Urinary bladder (tissue), 4 donors: ENCODE data around the gene MYO7B. TPM values are rescaled to one million over a fixed set of nuclear protein-coding genes. Genes with fewer than 3 reads are reported as not detected.
"Not testable (repeated sequence)": the region's sequence is repeated elsewhere in the genome, so short reads cannot be mapped to it uniquely, and the experiment has no call there.

ENCODE experiments used
- DNase-seq: peaks from one replicate; pipeline ENCODE4 v3.0.0-alpha.2; 2015; ENCODE audit errors: extremely low spot score
- H3K27ac ChIP-seq: one replicate; pipeline ENCODE4 v1.5.1; 2013; ENCODE audit warnings: low read depth, mild to moderate bottlenecking, moderate library complexity
- H3K36me3 ChIP-seq: one replicate; pipeline ENCODE4 v1.6.1; 2013; ENCODE audit warnings: mild to moderate bottlenecking, moderate library complexity; ENCODE audit not compliant: insufficient read depth
- H3K4me1 ChIP-seq: one replicate; pipeline ENCODE4 v1.6.1; 2013; ENCODE audit warnings: mild to moderate bottlenecking, moderate library complexity; ENCODE audit not compliant: insufficient read depth
- H3K4me3 ChIP-seq: one replicate; pipeline ENCODE4 v1.5.1; 2013; ENCODE audit warnings: low read depth, low read length
- WGBS: extraction: QIAGEN DNeasy Blood & Tissue Kit; methylation state at CpG from one replicate; pipeline ENCODE4 v1.1.7; 2013; 5-methylcytosine and 5-hydroxymethylcytosine counted together
- polyA plus RNA-seq: library from polyadenylated mRNA; stranded (reverse); fragments of 200-250 nt; gene quantifications from one replicate; pipeline ENCODE4 v1.2.3, GENCODE V29; 2013
- total RNA-seq: library from RNA; depleted of rRNA; stranded (reverse); fragments of >200 nt; gene quantifications from one replicate; pipeline ENCODE4 v1.2.3, GENCODE V29; 2014
- donor health status: healthy with polysubstance abuse.
- donor health status: healthy.

Gene MYO7B
- total and polyA plus RNA-seq, 2 donors: 0.11 to 0.51 TPM

GRCh38 chr2:127528487-127528886 is 7.0 kb upstream of the MYO7B start:
- Histone ChIP-seq H3K36me3 (no peaks in the 10 kb centered on the region), H3K27ac (no peak overlapping the region), H3K4me3 (no peak overlapping the region), H3K4me1 (peaks cover 3% of the 10 kb centered on the region)
- DNase-seq: no peak
- WGBS: 53% methylated on average over 4 of the region's 4 CpGs

GRCh38 chr2:127529416-127529815 is 6.1 kb upstream of the MYO7B start:
- H3K4me1 ChIP-seq, H3K27ac ChIP-seq, H3K4me3 ChIP-seq, H3K36me3 ChIP-seq, DNase-seq: not testable (repeated sequence)
- 79% methylated on average over 2 of the region's 2 CpGs for WGBS

GRCh38 chr2:127530245-127531140 is 5.0 kb upstream of the MYO7B start:
- Histone ChIP-seq H3K4me1 (no peaks in the 10 kb centered on the region), H3K27ac (no peak overlapping the region), H3K36me3 (no peaks in the 10 kb centered on the region), H3K4me3 (no peak overlapping the region)
- DNase-seq: no peak
- WGBS: 79% methylated on average over 3 of the region's 3 CpGs

GRCh38 chr2:127531221-127531648 is 4.2 kb upstream of the MYO7B start:
- 70% methylated on average over 4 of the region's 4 CpGs for WGBS
- no peak for DNase-seq
- Histone ChIP-seq H3K4me1 (no peaks in the 10 kb centered on the region), H3K36me3 (no peaks in the 10 kb centered on the region), H3K4me3 (no peak overlapping the region), H3K27ac (no peak overlapping the region)

GRCh38 chr2:127532296-127532695 is 3.2 kb upstream of the MYO7B start:
- no peaks in the 10 kb centered on the region for H3K4me1 ChIP-seq
- no peak for DNase-seq
- WGBS: 93% methylated on average over 8 of the region's 8 CpGs
- H3K27ac ChIP-seq: no peak overlapping the region
- H3K36me3 ChIP-seq: no peaks in the 10 kb centered on the region
- H3K4me3 ChIP-seq: no peak overlapping the region

GRCh38 chr2:127535918-127536317 is 435 bp downstream of the MYO7B start:
- H3K27ac ChIP-seq: no peak overlapping the region
- H3K36me3 ChIP-seq: no peaks in the 10 kb centered on the region
- 82% methylated on average over 6 of the region's 6 CpGs for WGBS
- no peak for DNase-seq
- no peak overlapping the region for H3K4me3 ChIP-seq
- H3K4me1 ChIP-seq: no peaks in the 10 kb centered on the region

GRCh38 chr2:127536707-127537541 is 1.4 kb downstream of the MYO7B start:
- DNase-seq: no peak

GRCh38 chr2:127537644-127538043 is 2.2 kb downstream of the MYO7B start:
- Histone ChIP-seq H3K4me1 (no peaks in the 10 kb centered on the region), H3K27ac (no peak overlapping the region), H3K36me3 (no peaks in the 10 kb centered on the region), H3K4me3 (no peak overlapping the region)
- DNase-seq: no peak
- WGBS: 85% methylated on average over 5 of the region's 5 CpGs

More at GRCh38 chr2:127536707-127537541, 1.4 kb downstream of the MYO7B start:
- Histone ChIP-seq H3K4me3 (no peak overlapping the region), H3K27ac (no peak overlapping the region), H3K36me3 (no peaks in the 10 kb centered on the region), H3K4me1 (no peaks in the 10 kb centered on the region)
- 73% methylated on average over 7 of the region's 7 CpGs for WGBS

GRCh38 chr2:127541809-127542208 is 6.3 kb downstream of the MYO7B start:
- WGBS: 55% methylated on average over 7 of the region's 7 CpGs
- no peaks in the 10 kb centered on the region for H3K4me1 ChIP-seq
- no peaks in the 10 kb centered on the region for H3K36me3 ChIP-seq
- DNase-seq: no peak
- no peak overlapping the region for H3K27ac ChIP-seq
- no peak overlapping the region for H3K4me3 ChIP-seq

- H3K27ac ChIP-seq: no peak overlapping the region
- H3K4me3 ChIP-seq: no peak overlapping the region
- H3K4me1 ChIP-seq: no peaks in the 10 kb centered on the region
- 82% methylated on average over 3 of the region's 3 CpGs for WGBS
- no peak for DNase-seq
- no peaks in the 10 kb centered on the region for H3K36me3 ChIP-seq
Measured at GRCh38 chr2:127542231-127542630, 6.7 kb downstream of the MYO7B start.

GRCh38 chr2:127543013-127543501 is 7.6 kb downstream of the MYO7B start:
- not testable (repeated sequence) for DNase-seq, H3K36me3 ChIP-seq, H3K4me3 ChIP-seq, H3K4me1 ChIP-seq, H3K27ac ChIP-seq
- WGBS: 38% methylated on average over 8 of the region's 8 CpGs

GRCh38 chr2:127545189-127545588 is 9.7 kb downstream of the MYO7B start:
- no peak for DNase-seq
- Histone ChIP-seq H3K4me3 (no peak overlapping the region), H3K4me1 (no peaks in the 10 kb centered on the region), H3K36me3 (no peaks in the 10 kb centered on the region), H3K27ac (no peak overlapping the region)
- 61% methylated on average over 6 of the region's 6 CpGs for WGBS

- 94% methylated on average over 1 of the region's 1 CpG for WGBS
- DNase-seq: no peak
- H3K27ac ChIP-seq: no peak overlapping the region
- no peaks in the 10 kb centered on the region for H3K4me1 ChIP-seq
- H3K4me3 ChIP-seq: no peak overlapping the region
- no peaks in the 10 kb centered on the region for H3K36me3 ChIP-seq
Measured at GRCh38 chr2:127545796-127546195, 10.3 kb downstream of the MYO7B start.

GRCh38 chr2:127546797-127547196 is 11.3 kb downstream of the MYO7B start:
- 79% methylated on average over 3 of the region's 3 CpGs for WGBS
- Histone ChIP-seq H3K4me3 (no peak overlapping the region), H3K36me3 (no peaks in the 10 kb centered on the region), H3K4me1 (no peaks in the 10 kb centered on the region), H3K27ac (no peak overlapping the region)
- DNase-seq: no peak
